ENCODE data around the gene PODN.

DNA sequence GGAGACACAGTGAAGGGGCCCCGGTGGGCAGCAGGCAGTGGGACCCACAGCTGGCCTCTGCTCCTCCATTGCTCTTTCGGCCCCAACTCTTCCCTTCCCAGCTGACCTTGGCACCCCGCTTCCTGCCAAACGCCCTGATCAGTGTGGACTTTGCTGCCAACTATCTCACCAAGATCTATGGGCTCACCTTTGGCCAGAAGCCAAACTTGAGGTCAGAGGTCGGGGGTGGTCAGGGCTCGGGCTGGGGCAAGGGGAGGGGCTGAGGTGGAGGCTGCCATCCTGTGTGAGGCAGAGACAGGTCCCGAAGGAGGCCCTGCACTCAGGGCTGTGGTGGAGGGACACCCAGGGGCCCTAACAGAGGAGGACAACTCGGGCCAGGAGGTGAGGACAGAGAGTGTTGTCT, 13.7 kb downstream of the PODN start:
- TF ChIP-seq, protein P1, sequence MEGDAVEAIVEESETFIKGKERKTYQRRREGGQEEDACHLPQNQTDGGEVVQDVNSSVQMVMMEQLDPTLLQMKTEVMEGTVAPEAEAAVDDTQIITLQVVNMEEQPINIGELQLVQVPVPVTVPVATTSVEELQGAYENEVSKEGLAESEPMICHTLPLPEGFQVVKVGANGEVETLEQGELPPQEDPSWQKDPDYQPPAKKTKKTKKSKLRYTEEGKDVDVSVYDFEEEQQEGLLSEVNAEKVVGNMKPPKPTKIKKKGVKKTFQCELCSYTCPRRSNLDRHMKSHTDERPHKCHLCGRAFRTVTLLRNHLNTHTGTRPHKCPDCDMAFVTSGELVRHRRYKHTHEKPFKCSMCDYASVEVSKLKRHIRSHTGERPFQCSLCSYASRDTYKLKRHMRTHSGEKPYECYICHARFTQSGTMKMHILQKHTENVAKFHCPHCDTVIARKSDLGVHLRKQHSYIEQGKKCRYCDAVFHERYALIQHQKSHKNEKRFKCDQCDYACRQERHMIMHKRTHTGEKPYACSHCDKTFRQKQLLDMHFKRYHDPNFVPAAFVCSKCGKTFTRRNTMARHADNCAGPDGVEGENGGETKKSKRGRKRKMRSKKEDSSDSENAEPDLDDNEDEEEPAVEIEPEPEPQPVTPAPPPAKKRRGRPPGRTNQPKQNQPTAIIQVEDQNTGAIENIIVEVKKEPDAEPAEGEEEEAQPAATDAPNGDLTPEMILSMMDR (IDR thresholded peaks at IDR 0.05) = no peak
- no peak for TF ChIP-seq POLR2A (IDR thresholded peaks at IDR 0.05)
- TF ChIP-seq POLR2AphosphoS5 (IDR thresholded peaks at IDR 0.05) = no peak
